GM19468 (cell line): Measurements from ENCODE around the gene TBKBP1.

Experiments
- ATAC-seq: cut with Tn5 transposase; IDR thresholded peaks from one replicate; pipeline ENCODE4 v1.9.1; 2021; ENCODE audit warnings: mild to moderate bottlenecking, moderate library complexity, moderate number of reproducible peaks; ENCODE audit not compliant: unreplicated experiment; ENCODE audit errors: extremely low read depth

TBKBP1 gene

DNA sequence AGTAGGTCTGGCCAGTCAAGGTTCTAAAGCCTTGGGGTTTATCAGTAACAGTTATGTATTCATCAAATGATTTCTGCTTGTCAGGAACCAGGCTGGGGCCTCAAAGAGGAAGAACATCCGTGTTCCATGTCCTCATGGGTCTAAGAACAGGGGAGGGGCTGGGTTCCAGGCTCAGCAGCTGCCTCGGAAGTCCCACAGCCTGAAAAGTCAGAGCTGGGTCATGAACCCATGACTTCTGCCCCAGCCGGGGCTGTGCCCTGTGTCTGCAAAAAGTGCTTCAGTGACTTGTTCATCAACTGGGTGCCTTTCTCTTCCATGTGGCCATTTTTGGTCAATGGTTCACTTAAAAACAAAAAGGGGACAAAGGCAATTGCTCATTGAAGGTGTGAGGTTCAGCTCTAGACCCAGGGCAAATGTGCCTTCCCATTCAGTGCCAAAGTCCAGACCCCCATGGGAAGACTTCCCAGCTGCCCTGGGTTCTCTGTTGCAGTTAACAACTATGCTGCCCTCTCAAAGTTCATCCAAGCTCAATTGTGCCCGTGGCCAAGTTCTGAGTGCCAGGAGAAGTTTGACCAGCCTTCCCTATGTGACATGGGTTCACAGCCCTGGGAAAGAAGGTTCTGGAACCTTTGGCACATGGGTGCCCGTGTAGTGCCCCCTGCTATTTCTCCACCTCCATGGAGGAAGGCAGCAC is 18.5 kb downstream of the TBKBP1 start:
- no peak for ATAC-seq

DNA sequence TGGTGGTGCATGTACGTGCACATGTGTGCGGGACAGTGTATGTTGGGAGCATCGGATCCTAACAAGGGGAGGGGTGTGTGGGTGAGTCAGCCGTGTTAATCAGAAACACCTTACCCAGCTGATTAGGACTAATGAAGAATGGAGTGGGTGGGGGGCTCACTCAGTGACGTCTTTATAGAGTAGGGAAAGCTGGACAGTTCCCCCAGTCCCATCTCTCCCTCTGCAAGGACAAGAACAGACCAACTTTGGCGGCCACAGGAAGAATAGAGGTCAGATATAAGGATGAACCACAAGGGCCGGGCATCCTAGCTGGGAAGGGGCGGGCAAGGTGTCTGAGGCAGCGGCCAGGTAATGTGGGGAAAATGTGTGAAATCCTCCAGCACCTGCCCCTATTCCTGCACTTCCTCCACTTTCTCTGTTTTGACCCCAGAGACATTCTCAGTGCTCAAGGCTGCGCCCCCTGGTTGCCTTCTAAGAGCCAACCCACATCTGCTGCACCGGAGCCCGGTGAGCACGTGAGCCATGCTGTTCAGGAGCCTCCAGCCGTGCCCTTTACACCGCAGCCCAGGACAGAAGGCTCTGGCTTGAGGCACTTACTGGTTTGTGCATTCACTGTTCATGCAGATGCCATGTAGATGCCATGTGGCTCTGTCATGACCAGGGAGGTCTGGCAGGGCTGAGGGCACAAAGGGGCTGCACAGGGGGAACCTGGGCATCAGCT is 20.2 kb downstream of the TBKBP1 start:
- no peak for ATAC-seq

DNA sequence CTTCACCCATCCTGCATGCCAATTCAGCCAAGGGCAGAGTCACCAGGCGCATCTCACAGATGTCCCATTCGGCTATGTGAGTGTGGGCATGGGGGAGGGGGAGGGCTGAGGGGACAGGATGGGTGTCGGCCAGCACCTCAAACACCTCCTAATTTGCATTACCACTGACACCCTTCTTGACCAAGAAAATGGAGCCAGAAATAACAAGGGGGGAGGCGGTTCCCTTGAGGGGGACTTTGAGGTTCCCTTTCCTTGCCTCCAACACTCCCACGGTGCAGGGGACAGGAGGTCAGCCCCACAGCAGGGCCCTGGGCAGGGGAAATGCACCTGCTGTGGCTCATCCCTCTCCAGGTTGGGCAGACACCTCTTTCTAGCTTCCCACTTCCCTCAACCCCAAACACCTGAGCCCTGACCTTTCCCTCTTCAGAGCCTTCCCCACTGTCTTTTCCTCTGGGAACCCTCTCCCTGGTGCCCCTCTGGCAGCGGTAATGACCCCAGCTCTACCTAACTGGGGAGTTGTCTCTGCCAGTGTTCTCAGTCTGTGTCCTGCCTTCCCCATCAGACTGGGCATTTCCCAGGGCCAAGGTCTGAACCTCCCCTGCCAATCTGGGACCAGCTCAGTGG is 20.9 kb downstream of the TBKBP1 start:
- no peak for ATAC-seq

DNA sequence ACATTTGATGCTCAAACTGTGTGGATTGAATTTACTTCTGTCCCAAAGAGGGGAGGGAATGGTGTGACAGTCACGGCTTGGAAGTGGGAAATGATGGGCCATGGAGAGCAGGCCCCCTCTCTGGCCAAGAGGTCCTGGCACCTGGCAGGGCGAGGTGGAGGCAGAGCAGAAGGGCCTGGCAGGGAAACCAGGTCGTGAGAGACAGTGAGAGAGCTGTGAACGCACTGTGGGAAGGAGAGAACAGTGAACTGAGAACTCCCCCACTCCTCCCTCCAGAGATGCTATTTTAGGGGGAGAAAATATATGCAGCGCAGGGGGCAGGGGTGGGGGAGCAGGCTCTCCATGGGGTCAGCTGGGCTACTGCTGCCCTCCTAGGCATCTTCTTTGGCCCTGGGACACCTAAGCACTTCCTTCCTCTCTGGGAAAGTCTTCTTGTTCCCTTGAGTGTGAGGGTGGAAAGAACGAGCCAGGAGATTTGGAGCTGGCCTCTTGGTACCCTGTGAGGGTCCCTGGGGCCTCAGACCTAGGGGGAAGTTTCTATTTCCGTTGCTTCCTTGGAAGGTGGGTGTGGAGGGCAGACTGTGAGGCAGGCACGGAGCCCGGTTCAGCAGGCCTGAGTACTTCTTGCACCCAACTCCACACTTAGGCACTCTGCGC is 21.8 kb downstream of the TBKBP1 start:
- no peak for ATAC-seq

DNA sequence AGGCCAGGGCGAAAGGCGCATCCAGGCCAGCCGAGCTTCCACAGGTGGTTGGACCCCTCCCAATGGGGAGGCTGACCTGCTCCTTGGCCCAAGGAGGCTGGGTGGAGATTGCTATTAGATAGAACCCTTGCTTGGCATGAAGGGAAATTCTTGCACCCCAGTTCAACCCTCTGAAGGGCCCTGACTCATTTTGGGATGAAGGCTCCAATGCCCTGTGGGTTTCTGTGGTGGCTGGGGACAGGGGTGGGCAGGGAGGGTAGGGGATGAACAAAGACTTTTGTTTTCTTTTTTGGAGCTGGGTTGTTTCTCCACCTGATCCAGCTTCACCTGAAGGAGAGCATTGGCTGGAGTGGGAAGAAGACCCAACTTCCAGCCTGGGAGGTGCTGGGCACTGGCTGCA is 22.4 kb downstream of the TBKBP1 start:
- no peak for ATAC-seq

DNA sequence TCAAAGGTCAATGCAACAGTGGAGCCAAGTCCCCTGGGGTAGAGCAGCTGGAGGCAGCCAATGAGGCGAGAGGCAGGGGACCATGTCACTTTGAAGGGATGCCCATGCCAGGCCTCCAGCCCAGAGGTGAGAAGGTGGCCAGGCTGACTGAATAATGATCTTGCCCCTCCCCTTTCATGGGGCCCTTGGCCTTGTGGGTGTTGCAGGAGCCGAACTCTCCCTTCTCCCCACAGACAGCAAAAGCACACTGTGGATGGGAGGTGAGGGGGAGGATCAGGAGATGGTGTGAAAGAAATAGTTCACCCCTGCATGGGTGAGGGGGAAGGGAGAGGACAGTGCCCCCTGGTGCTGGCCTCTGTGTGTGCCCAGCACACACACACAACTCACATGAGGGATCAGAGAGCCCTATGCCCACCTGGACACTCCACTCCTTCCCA is 23.3 kb downstream of the TBKBP1 start:
- no peak for ATAC-seq

DNA sequence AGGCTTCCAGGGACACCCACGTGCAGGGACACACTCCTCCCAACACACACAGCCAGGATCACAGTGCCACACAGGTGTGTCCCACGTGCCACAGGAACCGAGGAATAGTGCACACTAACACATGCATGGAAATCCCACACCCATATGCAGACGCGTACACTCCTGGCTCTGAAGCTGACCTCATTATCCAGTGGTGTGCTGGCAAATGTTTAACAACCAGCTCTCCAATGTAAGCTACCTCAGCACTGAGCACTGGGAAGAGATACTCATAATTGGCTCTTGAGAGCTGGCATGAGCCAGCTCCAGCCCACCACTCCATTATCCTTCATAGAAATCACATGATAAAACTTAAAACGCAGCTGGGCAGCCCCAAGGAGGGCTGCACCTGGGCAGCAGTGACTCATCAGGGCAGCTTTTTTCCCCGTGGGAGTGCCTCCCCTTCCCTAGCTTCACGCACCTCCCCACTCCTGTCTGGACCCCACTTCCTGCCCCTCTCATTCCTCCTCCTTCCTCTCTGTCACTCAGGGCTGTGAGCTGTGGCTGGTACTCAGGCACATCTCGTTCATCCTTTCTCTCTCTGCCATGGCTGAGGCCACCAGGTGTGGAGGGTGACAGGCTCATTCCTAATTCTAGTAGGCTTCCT is 24.1 kb downstream of the TBKBP1 start:
- ATAC-seq = no peak

DNA sequence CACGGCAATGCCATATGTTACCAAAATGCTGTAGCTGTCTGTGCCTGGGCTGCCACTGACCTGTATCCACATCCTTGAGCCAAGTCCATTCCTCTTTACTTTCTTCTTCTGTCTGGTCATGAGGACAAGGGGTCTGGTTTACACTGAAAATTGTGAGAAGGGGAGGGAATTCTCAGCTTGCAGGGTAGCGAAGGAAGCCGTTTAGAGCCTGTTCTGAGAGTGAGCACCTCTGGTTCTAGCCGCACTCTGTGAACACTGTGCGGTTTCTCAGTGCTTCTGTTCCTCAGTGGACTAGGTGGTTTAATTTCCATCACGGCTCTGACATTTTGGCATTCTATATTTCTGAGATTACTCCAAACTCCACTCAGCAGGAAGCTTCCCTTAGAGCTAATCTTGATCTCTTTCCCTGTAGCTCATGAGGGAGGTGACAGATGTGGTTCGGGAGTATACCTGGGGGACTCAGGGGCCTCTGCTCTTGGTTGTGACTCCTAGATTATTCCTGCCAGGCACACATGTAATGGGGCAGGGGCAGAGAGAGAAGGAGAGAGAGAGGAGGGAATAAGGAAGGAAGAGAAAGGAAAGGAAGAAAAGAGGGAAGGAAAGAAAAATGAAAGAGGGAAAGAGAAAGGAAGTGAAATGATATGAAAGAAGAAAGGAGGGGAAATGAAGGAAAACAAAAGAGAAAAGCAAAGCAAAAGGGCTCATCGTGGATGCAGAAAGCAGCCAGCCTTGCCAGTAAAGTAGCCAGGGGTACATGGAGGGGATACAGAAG is 24.9 kb downstream of the TBKBP1 start:
- ATAC-seq = no peak

- no peak for ATAC-seq
Observed at GRCh38 chr17:47719411-47720152, 25.6 kb downstream of the TBKBP1 start.

DNA sequence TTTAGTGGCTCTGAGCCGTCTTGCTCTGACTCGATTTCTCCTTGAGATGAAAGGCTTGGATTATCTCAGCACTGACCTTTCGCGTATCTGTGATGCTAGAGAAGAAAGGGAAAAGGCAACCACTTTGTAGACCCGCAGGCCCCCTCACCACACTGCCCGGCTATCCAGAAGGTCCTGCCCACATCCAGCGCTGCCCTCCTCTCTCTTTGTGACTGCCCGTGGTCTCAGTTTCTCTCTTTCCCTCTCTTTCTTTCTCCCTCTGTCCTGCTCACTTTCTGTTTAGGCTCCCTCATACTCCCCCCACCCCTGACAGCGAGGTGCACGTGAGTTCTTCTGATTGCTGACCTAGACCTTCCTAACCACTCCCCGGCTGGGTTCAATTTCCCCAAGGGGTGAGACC is 26.2 kb downstream of the TBKBP1 start:
- no peak for ATAC-seq

DNA sequence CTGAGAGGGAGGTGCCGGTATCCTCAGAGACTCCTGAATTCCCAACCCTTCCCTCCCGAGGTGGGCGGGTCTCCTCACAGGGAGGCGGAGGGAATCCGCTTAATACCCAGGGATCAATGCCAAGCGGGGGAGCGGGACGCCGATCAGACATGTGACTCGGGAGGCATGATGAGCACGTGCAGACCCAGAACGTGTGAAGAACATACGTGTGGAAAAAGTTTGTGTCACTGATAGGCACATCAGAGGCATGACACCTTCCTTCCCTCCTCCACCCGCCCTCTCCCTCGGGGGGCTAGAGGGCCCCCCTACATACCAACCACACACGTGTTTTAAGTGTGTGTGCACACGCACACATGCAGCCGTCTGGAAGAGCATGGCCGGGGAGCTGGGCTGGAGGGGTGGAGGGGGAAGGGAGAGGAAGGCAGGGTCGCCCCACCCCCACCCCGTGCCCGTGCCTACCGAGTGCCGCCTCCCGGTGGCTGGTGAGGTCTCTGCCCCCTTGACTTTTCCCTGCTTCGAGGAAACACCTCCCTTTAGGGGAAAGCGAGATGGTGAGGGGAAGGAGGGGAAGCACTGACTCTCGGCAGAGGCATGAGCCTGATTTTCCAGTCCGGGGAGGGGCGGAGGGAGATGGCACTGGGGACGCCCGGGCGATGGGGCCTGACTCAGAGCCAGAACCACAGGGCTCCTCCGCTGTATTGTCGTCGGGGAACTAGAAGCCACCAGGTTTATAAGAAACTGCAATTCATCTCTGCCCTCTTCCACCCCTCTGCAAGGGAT is 27.0 kb downstream of the TBKBP1 start:
- ATAC-seq = no peak

DNA sequence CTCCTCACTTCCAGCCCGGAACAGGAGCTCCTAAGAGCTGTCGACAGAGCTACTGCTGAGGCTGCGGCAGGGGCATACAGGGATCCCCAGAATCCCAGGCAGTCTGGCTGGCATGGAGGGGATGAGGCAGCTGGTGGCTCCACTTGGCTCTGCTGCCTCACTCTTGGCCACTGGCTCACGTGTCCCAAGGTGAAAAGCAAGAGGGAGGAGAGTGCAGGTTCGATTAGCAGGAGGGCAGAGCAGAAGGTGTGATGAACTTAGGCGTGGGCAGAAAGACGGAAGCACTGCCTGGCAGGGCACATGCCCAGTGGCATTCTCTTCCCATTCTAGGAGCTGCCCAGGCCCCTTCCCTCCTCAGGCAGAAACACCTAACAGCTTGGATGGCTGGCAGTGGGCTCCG is 27.8 kb downstream of the TBKBP1 start:
- no peak for ATAC-seq

DNA sequence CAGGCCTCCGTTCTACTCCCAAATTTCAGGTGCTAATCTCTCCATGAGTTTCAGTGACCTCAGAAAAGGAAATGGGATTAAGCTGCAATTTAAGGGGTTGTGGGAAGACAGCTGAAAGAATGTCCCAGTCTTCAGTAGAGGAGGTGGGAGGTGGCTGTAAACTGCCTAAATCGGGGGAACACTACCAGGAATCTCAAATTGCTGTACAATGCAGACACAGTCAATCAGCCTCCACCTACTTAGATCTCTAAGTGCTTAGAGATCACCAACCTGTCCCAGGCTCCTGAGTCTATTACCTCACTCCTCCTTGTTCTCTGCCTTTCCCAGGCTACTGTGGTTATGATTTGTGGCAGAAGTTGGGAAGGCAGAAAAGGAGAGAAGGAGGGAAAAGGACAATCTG is 30.7 kb downstream of the TBKBP1 start:
- no peak for ATAC-seq

- ATAC-seq = no peak
Observed at GRCh38 chr17:47725446-47726111, 31.6 kb downstream of the TBKBP1 start.

GRCh38 chr17:47726796-47727703 is 33.1 kb downstream of the TBKBP1 start:
- ATAC-seq = no peak

GRCh38 chr17:47727704-47728036 is 33.7 kb downstream of the TBKBP1 start:
- ATAC-seq = no peak
